ENCODE measurements around the gene ATP10B.
"Not testable (repeated sequence)": the region's sequence is repeated elsewhere in the genome, so short reads cannot be mapped to it uniquely, and the experiment has no call there.

ATP10B gene

DNA sequence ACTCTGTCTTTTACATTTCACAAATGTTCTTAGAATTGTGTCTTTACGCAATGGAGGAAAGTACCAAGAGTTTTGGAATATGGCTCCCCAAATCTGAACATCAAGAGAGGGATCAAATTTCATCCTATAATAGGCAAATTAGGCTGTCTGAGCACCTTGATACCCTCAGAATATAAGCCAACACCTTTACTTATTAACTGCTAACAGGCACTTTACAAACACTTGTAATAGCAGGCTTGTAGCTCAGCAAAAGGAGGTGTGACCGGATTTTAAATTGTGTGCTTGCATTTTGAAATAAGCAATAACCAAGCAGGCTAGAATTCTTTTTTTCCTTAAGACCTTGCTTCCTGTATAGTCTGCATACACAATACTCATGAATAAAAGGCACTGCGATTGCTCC is 92.0 kb downstream of the ATP10B start:
- no peak for DNase-seq (ENCODE audit: insufficient read length, low spot score)
- FAIRE-seq: no peak

DNA sequence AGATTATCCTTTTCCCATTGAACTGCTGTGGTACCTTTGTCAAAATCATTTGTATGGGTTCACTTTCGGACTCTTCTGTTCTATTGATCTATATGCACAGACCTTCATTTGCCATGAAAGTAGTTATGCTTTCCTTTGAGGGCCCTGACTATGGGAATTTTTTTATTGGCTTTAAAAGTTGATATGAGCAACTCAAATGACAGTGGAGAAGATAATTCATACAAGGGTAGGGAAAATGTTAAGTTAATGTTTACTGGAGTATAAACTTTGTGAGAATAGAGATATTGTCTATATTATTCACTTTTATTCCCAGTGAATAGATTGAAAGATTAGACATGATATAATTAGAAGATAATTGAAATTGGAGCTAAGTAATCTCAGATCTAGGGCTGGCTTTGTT is 94.8 kb downstream of the ATP10B start:
- DNase-seq (ENCODE audit: insufficient read length, low spot score) (no peak), FAIRE-seq (no peak)

DNA sequence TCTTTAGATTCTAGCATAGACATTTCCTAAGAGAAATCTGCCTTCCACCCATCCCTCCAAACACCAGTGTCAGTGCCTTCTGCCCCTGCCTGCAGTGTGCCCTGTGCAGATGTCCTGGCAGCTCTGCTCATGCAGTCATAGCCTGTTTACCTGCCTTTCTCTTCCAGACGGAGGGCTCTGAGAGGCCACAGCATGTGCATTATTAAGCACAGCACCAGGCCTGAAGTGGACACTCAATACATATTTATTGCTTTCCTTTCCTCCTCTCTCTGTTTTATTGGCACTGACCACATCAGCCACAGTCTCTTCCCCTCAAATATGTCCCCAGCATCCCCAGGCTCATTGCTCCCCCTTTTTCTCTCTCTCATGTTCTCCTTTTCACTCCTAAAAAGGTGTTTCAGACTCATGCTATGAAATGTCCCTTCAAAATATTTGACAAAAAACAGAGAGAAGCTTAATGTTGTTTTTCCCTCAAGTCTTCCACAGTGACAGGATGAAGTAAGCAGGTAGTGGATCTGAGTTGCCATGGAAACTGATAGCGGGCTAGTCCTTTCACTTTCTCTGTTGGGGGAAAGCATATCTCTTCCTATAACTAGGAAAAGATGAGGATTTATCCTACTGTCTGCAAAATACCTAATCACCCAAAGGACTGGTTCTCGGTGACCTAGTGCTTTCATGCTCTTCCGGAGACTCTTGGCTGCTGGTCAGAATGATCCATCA is 100.9 kb downstream of the ATP10B start:
- DNase-seq (ENCODE audit: insufficient read length, low spot score): no peak
- FAIRE-seq: no peak

DNA sequence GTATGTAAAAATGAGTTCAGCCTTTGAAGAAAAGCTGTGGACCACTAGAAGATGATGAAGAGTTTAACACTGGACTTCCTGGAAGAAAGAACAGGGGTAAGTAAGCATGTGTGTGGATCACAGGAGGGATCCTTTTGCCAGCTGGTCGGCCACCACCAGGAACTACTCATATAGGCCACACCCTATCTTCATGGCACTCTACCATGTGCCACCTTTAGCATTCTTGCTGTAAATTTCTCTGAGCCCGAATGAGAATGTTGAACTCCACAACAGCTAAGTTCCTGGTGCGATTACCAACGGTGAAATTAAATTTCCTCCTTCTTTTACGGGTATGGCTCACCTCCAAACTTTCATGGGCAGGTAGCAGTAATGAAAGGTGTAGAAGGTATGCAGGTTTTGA is 102.3 kb downstream of the ATP10B start:
- DNase-seq (ENCODE audit: insufficient read length, low spot score): no peak
- FAIRE-seq: no peak

GRCh38 chr5:160749026-160749425 is 103.0 kb downstream of the ATP10B start:
- no peak for DNase-seq (ENCODE audit: insufficient read length, low spot score)
- FAIRE-seq: no peak

- FAIRE-seq (no peak), DNase-seq (ENCODE audit: insufficient read length, low spot score) (no peak)
These were observed 104.0 kb downstream of the ATP10B start for GRCh38 chr5:160747987-160748386.

DNA sequence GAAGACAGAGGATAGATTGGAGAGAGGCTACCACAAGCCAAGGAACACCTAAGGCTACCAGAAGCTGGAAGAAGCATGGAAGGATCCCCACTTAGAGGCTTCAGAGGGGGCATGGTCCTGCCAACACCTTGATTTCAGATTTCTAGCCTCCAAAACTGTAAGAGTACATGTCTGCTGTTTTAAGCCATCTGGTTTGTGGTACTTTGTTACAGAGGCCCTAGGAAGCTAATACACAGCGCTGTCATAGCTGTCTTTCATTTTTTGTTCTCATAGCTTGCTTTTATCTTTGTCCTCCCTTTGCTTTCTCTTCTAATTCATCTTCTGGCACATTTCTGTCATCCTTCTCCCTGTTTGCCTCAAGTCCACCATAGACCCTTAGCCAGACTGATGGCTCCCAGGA is 104.5 kb downstream of the ATP10B start:
- no peak for FAIRE-seq
- no peak for DNase-seq (ENCODE audit: insufficient read length, low spot score)

- DNase-seq (ENCODE audit: insufficient read length, low spot score): no peak
- no peak for FAIRE-seq
These were observed 107.5 kb downstream of the ATP10B start for GRCh38 chr5:160744268-160745101.

GRCh38 chr5:160743027-160743426 is 109.0 kb downstream of the ATP10B start:
- DNase-seq (ENCODE audit: insufficient read length, low spot score) (no peak), FAIRE-seq (no peak)

DNA sequence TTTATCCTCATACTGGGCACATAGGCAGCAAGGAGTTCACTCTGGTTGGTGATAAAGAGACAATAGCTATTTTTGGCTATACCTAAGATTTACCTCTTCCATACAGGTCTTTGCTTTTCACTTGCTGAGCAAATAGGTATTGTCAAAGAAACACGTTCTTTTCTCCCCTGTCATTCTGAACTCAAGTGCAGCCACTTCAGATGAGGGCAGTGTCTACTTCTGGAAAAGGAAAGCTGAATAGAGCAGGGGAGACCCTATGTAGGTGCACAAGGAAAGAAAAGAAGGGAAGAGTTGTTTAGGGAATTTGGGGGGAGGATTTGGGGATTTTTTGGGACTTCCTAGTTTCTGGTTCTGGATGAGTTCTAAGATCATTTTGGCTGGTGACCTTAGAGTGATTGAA is 109.6 kb downstream of the ATP10B start:
- DNase-seq (ENCODE audit: insufficient read length, low spot score) (no peak), FAIRE-seq (no peak)

- DNase-seq (ENCODE audit: insufficient read length, low spot score) (no peak), FAIRE-seq (no peak)
These were observed 124.6 kb downstream of the ATP10B start for GRCh38 chr5:160727296-160727997.

- no peak for DNase-seq (ENCODE audit: insufficient read length, low spot score)
- no peak for FAIRE-seq
These were observed 125.3 kb downstream of the ATP10B start for GRCh38 chr5:160726721-160727120.

DNA sequence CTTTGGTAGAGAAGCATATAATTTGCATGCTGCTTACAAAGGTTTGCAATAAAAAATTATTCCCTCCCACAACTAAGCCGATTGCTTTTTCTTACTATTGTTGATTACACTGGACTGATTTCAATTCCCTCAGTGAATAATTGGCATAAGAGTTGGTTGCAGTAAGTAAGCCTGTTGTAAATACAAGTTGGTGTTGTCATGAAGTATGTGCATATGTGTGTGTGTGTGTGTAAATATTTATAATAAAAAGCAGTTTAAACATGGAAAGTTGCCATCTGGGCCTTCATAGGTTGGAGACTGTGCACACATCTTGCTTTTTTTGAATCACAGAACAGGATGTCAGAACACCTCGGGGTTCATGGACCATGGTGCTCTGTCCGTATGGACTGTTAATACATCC is 131.2 kb downstream of the ATP10B start:
- no peak for FAIRE-seq
- DNase-seq (ENCODE audit: insufficient read length, low spot score): no peak

- not testable (repeated sequence) for FAIRE-seq; DNase-seq (ENCODE audit: insufficient read length, low spot score)
These were observed 136.5 kb downstream of the ATP10B start for GRCh38 chr5:160715508-160715907.

DNA sequence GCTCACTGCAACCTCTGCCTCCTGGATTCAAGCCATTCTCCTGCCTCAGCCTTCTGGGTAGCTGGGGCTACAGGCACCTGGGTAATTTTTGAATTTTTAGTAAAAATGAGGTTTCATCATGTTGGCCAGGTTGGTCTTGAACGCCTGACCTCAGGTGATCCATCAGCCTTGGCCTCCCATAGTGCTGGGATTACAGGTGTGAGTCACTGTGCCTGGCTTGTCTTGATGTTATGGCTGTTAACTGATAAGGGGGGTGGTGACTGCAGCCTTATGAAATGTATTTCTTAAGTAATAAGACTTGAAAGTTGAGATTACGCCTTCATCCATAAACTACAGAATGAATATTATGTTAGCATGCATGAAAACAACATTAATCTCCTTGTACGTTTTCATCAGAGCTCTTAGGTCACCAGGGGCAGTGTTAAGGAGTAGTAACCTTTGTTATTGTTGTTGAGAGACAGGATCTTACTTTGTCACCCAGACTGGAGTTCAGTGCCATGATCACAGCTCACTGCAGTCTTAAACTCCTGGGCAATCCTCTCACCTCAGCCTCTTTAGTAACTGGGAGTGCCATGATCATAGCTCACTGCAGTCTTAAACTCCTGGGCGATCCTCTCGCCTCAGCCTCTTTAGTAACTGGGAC is 148.3 kb downstream of the ATP10B start:
- DNase-seq (ENCODE audit: insufficient read length, low spot score) (no peak), FAIRE-seq (no peak)

GRCh38 chr5:160702934-160703333 is 149.1 kb downstream of the ATP10B start:
- no peak for DNase-seq (ENCODE audit: insufficient read length, low spot score)
- peak; percentile 72 for FAIRE-seq

- FAIRE-seq: no peak
- no peak for DNase-seq (ENCODE audit: insufficient read length, low spot score)
These were observed 149.7 kb downstream of the ATP10B start for GRCh38 chr5:160702311-160702803.

- DNase-seq (ENCODE audit: insufficient read length, low spot score) (no peak), FAIRE-seq (no peak)
These were observed 150.6 kb downstream of the ATP10B start for GRCh38 chr5:160701403-160701802.

GRCh38 chr5:160699301-160699700 is 152.7 kb downstream of the ATP10B start:
- no peak for FAIRE-seq
- no peak for DNase-seq (ENCODE audit: insufficient read length, low spot score)

- DNase-seq (ENCODE audit: insufficient read length, low spot score) (no peak), FAIRE-seq (no peak)
These were observed 154.7 kb downstream of the ATP10B start for GRCh38 chr5:160697281-160697680.

DNA sequence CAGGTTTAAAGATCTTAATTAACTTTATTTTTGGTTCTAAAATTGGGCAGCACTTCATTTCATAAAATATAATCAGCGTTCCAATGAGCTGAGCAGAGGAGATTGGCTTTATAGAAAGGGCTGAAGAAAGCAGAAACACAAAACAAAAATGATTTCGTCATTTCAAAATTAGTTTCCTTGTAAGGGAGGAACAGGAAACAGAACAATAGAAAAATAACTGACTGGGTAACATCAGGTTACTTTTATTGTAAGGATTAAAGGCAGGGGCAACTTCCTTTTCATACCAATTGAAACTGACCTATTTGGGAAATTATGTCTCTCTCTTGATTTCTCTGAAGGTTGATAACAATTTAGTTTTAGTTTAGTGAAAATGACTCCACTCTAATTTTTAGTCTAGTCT is 157.1 kb downstream of the ATP10B start:
- no peak for FAIRE-seq
- no peak for DNase-seq (ENCODE audit: insufficient read length, low spot score)

All from GM19239 (cell line).